HG03103 (cell line): ENCODE data around the gene SH2D2A.

Source experiments
- ATAC-seq: cut with Tn5 transposase; IDR thresholded peaks from one replicate; pipeline ENCODE4 v1.9.1; 2021; ENCODE audit warnings: low read depth; ENCODE audit not compliant: unreplicated experiment

SH2D2A gene

DNA sequence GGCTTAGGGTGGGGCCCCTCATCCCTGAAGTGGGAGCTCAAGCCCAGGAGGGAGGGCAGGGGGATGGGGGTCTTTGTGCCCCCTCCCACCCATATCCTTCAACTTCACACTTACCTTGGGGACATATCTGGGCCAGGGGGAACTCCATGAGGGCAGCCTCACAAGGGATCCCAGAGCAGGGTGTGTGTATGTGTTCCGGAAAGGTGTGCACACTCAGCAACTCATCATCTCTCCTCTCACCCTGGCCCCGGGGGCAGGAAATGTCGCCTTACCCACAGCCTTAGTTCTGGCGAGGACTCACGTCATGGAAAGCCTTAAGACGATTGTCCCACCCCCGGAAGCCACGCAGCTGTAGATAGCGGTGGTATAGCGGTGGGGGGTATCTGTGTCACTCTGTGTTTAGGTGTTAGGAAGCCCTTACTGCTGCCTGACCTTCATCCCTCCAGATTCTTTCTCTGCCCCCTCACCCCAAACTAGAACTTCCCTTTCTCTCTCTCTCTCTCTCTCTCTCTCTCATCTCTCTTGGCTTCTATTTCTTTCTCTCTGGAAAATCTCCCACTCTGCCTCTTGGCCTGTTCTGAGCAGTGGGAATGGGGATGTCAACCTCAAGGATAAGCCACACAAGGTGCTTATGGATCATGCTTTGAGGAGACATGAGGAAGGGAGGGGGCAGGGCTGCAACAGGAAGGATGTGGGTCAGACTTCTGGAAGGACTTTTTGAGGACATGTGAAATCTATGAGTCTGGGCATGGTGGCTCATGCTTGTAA is at the start of gene SH2D2A:
Gene SH2D2A, minus strand, starts transcription at position 288 of the 768 bp plus-strand sequence. Its CDS starts 140 bp downstream, at position 148.
- no peak for ATAC-seq

DNA sequence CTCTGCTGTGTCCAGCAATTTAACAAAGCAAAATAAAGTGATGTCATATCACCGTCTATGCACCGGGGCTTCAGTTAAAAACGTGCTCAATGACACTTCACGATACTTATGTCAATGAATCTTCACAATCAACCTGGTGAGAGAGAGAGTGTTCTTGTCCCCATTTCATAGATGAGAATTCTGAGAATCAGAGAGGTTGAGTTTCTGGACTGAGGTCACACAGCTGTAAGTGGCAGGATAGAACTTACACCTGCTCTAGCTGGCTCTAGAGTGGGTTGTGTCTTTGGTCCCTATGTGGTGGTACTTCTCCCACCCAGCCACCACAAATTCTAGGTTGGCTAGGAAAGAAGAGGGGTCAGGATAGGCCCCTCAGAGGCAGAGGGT is 49.2 kb upstream of the SH2D2A start:
- ATAC-seq, result no peak

DNA sequence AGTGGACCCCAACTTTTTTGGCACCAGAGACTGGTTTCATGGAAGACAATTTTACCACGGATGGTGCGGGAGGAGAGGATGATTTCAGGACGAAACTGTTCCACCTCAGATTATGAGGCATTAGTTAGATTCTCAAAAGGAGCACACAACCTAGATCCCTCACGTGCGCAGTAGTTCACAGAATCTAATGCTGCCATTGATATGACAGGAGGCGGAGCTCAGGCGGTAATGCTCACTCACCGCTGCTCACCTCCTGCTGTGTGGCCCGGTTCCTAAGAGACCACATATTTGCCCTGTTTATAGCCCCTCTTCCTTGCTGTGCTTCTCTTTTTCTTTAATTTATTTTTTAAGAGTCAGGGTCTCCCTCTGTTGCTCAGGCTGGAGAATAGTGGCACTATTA is 48.6 kb upstream of the SH2D2A start:
- ATAC-seq, result no peak

DNA sequence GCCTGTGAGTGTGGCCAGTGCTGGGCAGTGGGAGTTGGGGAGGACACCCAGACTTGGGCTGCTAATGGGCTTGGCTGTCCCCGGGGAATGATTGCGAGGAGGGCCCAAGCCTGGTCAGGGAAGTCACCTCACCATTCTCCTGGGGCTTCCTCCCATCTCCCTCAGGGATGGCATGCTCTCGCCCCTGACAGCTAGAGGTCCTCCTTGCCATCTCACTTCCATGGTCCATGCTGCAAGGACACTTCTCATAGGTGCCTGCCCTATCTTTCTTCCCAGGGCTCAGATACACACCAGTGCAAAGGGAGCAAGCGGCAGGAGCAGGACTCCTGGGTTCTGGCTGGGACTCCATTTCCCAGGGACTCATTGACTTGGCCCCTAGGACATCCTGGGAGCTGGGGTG is 48.1 kb upstream of the SH2D2A start:
- no peak for ATAC-seq

DNA sequence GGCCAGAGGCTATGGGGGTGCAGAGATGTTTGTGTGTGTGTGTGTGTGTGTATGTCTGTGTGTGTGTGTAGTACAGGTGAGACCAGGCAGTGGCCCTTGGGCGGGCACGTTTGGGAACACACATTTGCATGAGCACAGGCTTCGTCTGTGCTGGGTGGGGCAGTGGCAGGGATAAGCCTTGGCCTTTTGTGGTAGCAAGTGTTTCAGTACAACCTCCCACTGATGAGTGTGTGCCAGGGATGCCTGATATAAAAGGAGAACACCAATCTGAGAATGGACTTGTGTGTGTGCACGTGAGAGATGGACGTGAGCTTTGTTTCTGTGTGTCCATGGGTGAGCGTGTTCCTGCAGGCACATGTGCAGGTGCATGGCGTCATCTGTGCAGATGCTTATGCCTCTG is 47.0 kb upstream of the SH2D2A start:
- ATAC-seq, result no peak

DNA sequence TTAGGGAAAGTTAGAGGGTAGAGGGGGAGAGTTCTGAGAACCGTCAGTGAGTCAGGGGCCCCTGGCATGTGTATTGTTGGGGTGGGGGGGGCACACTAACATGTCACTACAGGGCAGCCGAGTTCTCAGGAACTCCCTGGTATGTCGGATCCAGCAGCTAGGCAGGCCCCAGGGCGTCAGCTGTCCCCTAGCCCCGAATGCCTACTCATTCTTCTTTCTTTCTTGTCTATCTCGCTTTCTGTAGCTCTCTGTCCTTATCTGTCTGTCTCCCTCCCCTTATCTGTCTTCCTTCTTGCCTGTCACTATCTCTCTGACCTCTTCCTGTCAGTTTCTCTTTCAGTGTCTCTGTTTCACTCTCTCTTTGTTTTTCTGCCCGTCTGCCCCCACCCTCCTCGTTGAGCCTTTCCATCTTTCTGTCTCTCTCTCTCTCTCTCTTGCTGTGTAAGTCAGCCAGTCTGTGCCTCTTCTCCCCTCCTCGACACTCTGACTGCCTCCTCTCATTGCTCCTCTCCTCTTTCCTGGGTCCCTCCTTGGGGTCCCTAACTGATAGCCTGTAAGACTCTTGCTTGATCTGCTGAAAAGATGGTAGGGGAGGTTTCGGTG is 46.5 kb upstream of the SH2D2A start:
- ATAC-seq, result no peak

DNA sequence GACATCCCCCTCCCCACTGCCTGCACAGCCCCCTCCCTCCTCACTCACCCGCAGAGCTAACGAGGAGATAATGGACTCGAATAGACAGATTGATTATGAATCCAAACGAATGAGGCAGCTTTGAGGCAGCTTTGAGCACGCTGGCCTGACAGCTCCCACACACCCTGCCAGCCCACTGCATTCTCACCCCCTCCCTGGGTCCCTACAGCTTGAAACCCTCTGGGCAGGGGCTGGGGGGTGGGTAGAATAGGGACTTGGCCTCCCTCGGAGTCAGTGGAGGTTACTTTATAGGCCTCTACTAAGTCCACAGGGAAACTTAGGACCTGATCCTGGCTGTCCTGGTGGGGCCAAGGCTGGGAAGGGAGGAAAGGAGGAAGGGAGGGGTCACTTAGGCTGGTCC is 45.9 kb upstream of the SH2D2A start:
- no peak for ATAC-seq

DNA sequence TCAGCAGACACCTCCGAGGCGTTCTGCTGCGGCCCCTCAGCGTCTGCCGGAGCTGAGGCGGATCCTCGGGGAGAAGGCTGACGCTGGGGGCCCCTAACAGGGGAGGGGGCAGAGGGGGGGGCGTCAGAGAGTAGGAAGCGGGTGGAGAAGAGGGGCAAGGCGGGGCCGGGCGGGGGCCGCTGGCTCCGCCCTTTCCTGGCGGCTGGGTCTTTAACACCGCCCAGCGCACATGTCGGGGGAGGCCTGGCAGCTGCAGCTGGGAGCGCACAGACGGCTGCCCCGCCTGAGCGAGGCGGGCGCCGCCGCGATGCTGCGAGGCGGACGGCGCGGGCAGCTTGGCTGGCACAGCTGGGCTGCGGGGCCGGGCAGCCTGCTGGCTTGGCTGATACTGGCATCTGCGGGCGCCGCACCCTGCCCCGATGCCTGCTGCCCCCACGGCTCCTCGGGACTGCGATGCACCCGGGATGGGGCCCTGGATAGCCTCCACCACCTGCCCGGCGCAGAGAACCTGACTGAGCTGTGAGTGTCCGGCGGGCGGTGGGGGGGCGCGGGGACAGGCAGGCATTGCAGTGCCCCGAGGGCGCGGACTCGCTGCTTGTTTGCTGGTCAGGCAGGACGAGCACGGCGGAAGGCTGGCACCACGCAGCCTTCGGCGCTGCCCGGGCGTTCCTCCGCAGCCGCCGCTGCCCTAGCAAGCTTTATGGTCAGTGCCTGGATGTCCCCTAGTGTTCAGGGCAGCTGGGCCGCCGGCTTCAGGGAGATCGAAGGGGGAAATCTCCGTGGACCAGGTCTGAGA is 44.2 kb upstream of the SH2D2A start, which contains the start of gene NTRK1:
Gene NTRK1, plus strand, starts transcription at position 238 of the 796 bp plus-strand sequence. Its CDS starts 70 bp downstream, at position 308.
- no peak for ATAC-seq

DNA sequence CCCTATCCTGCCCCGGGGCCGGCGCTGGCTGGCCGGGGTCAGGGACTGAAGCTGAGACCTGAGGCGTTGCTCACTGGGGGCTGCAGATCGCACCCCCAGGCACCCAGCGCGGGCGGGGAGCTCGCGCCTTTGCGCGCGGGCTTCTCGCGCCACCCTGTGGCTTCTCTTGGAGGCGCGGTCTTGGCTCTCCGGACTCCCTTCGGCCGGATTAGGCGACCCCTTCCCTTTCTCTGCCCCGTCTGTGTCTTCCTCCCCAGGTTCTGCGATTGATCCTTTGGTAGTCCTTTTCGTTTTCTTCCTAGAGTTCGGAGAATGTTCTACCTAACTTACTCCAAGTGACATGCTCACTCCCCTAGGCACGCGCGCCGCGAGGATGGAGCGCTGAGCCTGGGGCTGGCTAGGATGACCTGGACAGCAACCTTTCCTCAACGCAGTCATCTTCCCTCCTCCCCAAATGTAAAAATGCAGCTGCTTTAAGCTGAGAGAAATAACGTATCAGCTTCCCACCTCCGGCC is 43.5 kb upstream of the SH2D2A start:
- no peak for ATAC-seq

DNA sequence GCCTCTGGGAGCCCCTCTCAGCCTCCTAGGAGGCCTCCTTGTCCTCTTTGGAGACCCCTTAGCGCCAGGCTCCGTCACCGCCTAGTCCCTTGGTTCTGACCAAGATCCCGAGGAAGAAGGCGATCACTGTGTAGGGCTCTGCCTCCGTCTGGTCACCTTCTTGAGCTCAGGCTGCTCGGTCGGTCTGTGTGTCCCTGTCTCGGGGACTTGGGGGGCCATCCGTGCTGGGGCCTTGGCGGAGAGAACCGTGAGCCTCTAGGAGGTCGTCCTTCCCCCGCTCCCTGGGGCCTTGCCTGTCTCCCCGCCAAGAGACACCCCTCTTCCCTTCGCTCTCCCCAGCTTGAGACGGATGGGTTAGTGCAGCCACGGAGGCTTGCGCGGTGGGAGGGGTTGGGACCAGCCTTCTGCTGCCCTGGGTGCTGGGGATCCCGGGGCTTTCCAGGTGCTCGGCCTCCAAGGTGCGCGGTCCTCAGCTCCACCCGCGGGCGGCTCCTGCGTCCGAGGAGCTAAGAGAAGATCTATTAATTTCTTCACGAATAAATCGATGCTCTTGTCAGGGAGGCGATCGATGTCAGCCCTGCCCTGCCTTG is 43.0 kb upstream of the SH2D2A start:
- ATAC-seq, result no peak

DNA sequence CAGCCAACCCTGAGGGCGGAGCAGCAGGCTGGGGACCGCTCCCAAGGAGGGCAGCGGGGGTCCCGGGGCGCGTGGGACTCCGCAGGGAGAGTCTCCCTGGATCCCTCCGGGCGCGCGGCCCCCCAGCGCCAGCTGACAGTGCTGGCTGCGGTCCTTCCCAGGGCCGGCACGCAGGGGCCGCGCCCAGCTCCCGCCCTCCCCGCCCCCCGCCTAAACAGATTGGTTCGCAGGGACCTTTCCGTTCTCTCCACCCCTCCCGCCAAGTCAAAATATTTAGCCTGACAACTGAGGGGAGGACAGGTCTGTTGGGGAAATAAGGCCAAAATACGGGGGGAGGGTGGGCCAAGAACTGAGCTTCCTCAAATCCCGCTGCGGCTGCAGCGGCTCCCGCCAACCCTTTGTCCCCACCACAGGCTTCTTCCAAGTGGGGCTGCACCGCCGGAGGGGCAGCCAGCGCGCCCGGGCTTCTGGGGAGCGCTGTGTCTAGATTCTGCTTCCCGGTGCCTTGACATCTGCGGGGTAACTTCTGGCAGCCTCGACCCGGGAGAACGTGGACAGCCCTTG is 42.4 kb upstream of the SH2D2A start, which contains the start of gene INSRR:
Gene INSRR, minus strand, starts transcription at position 159 of the 564 bp plus-strand sequence. CDS start 496 bp downstream, outside the sequence.
- ATAC-seq, result no peak

DNA sequence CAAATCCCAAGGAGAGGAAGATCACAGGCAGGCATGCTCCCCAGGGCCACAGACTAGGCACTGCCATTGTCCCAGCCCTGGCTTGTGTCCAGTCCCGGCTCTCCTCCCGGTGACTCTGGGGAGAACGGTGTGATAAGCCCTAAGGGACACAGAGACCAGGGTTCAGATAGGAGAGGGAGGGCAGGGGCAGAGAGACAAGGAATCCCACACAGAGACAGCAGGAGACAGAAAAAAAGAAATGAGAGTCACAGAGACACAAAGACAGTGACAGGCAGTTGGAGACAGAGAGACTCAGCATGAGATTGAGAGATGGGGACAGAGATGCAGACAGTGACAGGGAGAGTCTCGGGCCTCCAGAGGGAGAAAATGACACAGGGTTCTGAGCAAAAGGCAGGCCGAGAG is 41.9 kb upstream of the SH2D2A start:
- no peak for ATAC-seq

DNA sequence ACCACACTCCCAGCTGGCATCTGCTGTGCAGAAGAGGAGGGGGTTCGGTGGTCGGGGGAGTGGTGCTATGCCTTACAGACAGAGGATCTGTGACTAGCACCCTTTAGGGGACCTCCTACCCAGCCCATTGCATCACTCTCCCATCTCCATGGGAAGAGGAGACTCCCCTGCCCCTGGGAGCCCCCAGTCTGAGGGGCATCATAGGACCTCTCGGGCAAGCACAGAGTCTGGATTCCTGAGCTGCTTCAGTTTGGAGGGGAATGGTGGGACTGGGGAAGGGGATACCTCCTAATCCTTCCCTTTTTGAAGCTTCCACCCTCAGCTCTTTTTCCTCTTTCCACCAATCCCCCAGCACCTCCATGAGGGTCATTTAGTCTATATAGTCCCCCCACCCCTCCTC is 40.9 kb upstream of the SH2D2A start:
- ATAC-seq, result no peak

DNA sequence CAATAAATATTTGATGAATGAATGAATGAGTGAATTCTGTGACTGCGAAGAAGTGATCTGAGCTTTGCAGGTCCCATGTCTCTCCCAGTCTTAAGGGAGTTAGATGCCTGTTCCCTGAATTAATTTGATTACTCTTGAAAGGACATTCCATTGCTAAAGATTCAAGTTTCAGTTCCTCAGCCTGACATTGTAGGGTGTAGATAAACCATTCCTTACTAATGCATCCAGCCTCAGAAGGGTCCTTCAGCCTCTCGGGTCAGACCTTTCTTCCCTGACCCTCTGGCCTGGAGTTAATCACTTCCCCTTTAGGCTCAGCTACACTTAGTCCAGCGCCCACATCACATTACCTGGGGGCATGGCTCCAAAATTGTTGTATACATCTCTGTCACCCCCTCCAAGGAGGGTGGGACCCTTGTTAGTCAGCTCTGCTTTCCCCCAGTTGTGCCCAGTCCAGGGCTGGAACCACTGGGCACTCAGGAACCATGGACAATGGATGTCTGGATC is 39.7 kb upstream of the SH2D2A start:
- no peak for ATAC-seq

DNA sequence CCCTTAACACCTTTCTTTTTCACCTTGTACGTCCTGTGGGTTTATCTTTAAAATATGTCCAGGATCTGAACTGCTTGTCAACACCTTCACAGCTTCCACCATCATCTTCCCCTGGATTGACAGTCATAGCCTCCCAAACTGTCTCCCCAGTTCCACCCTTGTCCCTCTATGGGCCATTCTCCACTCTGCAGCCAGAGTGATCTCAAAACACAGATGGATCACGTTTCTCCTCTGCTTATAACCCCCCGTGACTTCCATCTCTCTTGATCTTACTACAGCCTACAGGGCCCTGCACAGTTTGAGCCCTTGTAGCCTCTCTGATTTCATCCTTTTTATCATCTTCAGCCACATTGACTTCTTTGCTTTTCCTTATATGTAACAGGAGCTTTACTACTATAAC is 38.0 kb upstream of the SH2D2A start:
- ATAC-seq, result no peak

DNA sequence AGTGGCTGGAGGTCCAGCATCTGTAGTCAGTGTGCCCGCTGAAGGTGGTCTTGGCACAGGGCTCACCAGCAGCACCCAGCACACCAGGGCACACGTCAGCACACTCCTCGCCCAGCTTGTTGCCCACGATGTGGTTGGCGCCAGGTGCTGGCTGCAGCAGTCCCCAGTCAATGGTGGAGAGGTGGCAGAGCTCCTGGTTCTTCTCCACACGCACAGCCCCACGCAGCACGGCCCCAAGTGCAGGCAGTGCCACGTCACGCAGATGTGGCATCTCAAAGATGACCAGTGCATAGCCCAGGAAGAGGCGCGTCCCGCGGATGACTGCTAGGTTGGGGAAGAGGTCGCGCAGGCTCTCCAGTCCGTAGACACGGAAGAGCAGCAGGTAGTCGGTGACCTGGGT is 37.1 kb upstream of the SH2D2A start:
- no peak for ATAC-seq

DNA sequence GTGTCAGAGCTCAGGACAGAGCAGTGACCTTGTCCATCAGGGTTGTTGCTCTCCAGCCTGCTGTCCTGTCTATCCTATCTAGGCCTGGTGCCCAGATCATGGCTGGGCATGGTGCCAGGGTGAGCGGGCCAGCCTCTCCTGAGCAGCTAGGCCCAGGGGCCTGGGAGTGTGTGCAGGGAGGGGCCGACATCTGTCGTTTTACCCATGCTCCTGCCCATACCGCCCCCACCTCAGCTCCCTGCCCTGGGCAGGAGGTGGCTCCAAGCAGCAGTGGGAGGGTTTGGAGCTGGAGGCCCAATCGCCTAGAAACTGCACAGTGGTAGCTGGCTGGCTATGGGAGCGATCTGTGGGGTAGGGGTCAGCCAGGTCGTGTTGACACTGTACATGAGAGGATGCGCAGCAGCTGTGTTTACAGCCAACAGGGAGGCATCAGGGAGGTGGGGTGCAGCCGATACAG is 35.8 kb upstream of the SH2D2A start:
- ATAC-seq, result no peak

DNA sequence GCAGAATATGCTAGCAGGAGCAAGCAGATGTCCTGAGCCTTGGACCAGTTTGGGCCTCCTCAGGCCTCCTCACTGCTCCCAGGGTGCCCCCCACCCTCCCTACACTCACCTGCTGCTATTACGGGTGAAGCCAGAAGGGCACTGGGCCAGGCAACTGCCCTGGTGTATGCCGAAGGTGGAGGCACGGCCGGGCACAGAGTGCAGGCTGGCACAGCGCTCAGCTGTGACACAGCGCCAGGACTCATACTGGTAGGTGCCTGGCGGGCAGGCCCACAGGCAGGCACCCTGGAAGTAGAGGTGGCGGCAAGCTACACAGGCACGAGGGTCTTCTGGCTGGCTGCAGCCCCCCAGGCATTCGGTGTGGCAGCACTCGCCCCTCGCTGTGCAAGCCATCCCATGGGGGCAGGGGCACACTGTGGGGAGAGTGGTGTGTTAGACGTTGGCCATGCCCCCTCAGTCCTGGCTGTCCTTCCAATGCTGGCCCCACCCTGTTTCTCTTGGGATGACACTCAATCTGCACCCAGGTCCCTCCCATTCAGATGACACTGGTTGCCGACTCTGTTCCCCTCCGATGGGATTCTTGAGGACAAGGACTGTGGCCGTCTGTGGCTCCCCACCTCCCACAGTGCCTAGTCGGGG is 35.2 kb upstream of the SH2D2A start:
- ATAC-seq, result no peak

DNA sequence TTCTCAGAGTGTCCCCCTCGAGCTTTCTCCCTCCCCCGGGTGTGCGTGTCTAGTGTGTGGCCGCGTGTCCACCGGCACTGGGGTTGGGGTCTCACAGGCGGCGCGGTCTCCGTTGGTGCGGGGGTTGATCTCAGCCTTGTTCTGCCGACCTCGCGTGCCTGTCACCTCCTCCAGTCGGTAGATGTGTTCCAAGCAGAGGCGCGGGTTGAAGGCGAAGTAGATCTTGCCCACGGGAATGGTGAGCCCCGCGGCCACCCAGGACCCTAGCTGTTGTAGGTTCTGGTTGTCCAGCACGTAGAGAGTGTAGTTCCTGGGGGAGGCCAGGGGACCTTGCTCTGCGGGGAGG is 32.5 kb upstream of the SH2D2A start:
- no peak for ATAC-seq
